Activated CD4-positive, alpha-beta T cell treated with anti-CD3 and anti-CD28 coated beads for 48 hours (primary cell): ENCODE data around the gene SUSD6.

Experiments used
- DNase-seq: peaks from one replicate; pipeline ENCODE4 v3.0.0-alpha.2; 2020

The SUSD6 gene

GRCh38 chr14:69652942-69653684, 41.7 kb downstream of the SUSD6 start:
- DNase-seq, result peak; percentile 54

- DNase-seq, result no peak
These were observed 42.7 kb downstream of the SUSD6 start for GRCh38 chr14:69654116-69654515.

DNA sequence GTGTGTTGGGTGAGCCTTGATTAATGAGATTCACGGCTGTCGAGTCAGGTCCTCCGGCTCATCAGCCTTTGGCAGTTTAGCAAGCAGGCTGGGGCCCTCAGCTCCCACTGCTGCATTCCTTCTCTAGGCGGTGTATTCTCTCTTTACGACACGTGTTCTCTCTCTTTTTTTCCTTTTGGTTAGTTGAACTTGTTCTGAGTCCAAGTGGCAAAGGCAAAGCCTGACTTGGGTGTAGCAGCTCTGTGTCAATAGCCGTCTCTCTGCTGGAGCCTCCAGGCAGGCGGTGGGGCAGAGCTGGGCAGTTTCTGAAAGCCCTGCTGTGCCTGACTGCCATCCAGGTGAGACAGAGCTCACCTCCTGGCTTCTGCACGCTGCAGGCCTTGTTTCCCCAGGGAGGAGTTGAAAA, 46.6 kb downstream of the SUSD6 start:
- DNase-seq, result no peak

DNA sequence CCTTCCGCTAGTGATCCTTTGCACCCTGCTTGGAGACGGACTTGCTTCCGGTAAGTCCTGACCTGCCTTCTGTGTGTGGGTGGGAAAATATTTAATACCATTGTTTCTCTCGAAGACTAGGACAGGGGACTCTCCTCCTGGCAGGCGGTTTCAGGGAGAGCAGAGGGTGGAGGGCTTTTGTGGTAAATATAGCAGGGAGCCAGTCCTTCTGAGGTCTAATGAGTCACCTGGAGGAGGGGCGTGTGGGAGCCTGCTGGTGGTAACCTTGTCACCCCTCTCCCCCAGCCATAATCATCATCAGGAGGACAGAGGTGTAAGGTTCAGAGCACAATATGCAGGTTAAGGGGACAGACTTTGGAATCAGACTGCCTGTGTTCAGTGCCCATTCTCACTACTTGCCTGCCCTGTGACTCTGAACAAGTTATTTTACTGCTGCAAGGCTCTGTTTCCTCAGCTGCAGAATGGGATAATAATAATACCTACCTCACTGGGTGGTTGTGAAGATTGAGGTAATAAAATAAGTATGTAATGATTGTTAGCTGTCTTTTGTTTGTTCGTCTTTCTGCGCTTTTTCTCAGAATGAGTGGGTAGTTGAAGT, 47.4 kb downstream of the SUSD6 start:
- DNase-seq, result peak; percentile 54

DNA sequence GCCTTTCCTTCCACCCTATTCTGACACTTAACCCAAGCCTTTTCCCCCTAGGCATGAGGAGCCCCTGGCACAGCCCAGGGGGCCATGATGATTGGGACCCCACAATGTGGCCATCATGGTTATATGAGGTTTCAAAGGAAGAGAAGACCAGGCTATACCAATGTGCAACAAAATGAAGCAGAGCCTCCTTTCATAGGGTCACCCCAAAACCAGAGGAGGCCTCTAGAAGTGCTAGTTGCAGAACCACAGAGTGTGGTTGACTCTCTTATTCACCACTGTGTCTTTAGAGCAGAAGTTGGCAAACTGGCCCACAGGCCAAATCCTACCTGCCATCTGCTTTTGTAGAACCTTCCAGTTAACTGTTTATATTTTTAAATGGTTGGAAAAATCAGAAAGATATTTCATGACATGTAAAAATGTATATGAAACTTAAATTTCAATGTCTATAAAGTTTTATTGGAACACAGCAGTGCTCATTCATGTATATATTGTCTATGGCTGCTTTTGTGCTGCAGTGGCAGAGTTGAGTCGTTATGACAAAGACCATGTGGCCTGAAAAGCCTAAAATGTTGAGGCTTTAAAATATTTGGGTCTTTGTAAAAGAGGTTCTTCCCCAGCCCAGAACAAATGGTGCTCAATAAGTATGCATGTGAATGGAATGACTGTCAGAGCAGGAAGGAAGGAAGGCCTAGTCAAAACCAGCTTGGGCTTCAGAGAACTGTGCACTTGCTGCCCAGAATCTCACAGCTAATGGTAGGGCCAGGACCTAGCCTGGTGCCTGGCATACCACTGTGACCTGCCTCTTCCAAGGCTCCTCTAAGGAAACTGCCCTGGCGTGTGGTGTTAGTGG, 49.2 kb downstream of the SUSD6 start:
- DNase-seq, result no peak

- no peak for DNase-seq
These were observed 49.8 kb downstream of the SUSD6 start for GRCh38 chr14:69661194-69661537.

DNA sequence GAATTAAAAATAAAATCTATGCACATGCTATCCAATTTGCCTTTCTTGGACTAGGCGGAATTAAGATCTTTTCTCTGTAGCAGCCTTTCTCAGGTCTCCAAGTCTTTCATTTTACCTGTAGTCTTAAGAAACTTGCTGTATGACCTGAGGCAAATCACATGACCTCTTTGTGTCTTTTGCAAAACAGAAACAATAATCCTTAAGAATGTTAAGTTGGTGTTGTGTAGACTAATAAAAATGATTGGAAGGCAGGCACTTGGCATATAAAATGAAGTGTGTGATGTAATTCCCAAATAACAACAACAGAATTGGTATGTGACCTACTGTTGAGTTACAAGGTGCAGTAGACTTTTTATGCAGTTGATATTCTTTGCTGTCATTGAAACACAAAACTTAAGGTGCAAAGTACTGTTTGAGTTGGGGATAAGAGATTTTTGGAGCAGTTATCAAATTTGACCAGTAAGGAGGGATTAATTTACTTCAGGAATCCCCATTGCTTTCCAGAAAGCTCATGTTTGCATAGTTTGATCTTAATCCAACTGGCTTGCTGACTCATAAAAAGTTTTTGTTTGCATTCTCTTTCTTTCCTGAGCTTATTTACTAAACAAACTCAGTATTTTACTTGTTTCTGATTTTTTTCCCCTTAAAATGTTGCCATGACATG, 51.4 kb downstream of the SUSD6 start:
- no peak for DNase-seq

GRCh38 chr14:69663300-69663643, 51.9 kb downstream of the SUSD6 start:
- no peak for DNase-seq

DNA sequence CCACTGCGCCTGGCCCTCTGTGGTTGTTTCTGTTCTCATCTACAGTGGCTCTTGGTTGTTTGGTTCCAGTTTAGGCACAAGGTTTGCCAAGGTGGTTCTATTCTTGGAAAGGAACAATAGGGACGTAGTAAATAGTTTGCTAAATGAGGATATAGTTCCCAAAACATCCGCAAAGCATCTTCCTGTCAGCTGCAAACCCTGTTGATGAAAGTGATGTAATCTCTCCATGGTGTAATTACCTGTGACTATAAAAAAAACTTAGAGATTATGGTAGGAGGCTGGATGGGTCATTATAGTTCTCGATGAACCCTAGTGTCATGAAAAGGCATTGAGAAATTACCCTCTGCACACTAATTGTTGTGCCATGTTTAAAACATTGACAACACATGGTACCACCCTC, 52.9 kb downstream of the SUSD6 start:
- DNase-seq, result no peak

- DNase-seq, result no peak
These were observed 53.6 kb downstream of the SUSD6 start for GRCh38 chr14:69664865-69665526.

- no peak for DNase-seq
These were observed 54.2 kb downstream of the SUSD6 start for GRCh38 chr14:69665631-69666030.

GRCh38 chr14:69666112-69666511, 54.7 kb downstream of the SUSD6 start:
- DNase-seq, result no peak

DNA sequence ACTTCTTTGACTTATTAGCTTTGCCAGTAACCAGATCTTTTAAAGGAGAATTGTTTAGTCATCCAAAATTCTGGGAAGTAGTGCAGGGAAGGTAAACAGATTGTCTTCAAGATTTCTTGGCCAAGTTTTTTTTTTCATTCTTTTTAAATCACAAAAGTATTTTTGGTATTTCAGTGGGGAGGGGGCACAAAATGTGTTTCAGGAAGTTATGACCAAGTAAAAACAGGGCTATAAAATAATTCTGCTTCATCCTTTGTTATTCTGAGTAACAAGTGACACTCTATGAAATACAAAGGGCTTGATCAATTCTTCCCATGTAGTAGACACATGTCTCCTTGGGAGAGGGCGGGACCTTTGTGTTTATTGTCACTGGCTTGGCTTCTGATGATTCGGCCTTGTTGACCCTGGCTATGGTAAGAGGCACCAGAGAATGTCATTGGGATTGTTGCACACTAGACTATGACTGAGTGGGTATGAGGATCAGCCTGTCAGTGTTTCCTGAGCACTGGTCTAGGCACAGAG, 55.4 kb downstream of the SUSD6 start:
- DNase-seq, result no peak

DNA sequence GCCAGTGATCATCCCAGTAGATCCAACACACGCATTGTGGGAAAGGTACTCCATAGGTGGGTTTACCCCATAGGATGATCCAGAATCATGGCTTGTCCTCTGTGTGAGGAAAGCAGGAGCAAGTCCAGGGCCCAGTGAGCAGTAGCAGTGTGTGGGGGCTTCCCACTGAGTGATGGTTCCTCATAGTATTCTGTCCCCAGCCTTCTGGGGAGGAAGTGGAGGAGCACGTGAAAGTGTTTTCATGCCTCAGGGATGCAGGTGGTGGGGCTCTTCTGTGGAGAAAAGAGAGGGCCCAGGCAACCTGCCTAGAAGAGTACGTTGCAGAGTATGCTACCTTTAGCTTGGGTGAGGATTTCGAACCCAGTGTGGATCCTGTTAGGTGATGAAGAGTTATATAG, 56.5 kb downstream of the SUSD6 start:
- no peak for DNase-seq

- no peak for DNase-seq
These were observed 58.0 kb downstream of the SUSD6 start for GRCh38 chr14:69669375-69669774.

DNA sequence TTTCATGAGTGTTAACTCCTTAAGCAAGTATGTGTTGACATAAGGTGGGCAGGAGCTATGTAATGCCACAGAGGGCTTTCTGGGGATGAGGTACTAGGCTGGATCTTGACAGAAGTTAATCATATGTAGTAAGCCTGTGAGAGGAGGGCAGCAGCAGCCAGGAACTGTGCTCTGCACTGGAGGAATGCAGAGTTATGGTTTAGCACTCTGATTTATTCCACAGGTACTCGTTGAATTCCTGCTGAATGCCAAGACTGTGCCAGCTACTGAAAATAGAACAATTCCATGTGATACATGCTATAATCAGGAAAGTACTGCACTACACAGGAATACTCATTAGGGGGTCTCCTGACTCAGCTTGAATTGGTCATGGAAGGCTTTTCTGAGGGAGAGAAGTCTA, 58.7 kb downstream of the SUSD6 start:
- DNase-seq, result no peak

DNA sequence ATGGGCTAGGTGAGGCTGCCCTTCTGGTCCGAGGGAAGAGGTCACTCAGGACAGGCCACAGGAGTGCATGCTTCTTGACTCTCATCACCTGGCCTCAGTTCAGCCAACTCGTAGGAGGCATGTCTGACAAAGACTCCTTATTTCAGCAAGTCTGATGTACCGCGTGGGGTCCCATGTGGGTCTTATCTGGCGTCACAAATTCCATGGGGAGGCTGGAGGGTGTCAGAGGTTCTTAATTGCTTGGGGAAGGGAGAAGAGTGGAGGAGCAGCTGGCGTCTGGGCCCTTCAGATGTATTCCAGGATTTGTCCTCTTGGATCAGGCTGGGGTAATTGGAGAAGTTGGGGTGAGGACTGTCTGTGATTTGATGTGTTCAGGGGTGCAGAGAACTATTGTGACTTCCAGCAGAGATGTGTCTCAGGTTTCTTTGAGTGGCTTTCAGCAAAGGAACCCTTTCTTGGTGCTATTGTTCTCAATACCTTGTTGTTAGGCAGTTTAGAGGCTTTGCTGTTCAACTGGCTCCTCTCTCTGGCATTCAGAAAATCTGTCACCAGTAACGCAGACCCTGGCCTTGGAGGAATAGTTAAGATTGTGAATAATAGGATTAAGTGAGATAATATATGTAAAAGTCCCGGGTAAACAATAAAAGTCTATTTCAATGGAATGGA, 60.1 kb downstream of the SUSD6 start:
- no peak for DNase-seq

DNA sequence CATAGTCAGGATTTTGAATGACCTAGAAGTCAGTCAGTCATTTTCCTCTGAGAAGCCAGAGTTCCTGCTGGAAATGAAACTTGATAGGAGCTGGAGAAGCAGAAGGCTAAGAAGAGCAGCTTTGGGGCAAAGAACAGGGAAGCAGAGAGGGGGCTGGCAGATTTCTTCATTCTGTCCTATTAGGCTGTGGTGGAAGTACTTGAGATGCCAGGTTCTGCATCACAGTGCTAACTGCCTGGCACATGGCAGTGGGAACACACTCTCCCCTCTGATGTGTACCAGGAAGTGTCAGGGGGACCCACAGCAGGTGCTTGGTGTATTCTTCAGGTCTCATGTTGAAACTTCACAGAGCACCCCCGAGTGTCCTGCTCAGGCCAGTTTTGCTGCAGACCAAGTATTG, 61.0 kb downstream of the SUSD6 start:
- no peak for DNase-seq

DNA sequence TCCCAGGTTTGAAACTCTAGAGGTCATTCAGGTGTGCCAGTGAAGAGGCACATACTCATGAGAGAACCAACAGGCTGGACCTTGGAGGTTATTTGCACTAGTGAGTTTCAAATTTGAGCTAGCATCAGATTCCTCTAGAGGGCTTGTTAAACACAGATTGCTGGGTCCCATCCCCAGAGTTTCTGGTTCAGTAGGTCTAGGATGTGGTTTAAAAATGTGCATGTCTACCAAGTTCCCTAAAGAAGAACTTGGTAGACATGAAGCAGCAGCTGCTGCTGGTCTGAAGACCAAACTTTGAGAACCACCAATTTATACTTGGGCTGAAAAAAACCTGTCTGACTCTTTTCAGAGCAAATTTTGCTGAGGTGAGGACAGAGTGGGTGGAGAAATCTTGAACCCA, 61.7 kb downstream of the SUSD6 start:
- no peak for DNase-seq

DNA sequence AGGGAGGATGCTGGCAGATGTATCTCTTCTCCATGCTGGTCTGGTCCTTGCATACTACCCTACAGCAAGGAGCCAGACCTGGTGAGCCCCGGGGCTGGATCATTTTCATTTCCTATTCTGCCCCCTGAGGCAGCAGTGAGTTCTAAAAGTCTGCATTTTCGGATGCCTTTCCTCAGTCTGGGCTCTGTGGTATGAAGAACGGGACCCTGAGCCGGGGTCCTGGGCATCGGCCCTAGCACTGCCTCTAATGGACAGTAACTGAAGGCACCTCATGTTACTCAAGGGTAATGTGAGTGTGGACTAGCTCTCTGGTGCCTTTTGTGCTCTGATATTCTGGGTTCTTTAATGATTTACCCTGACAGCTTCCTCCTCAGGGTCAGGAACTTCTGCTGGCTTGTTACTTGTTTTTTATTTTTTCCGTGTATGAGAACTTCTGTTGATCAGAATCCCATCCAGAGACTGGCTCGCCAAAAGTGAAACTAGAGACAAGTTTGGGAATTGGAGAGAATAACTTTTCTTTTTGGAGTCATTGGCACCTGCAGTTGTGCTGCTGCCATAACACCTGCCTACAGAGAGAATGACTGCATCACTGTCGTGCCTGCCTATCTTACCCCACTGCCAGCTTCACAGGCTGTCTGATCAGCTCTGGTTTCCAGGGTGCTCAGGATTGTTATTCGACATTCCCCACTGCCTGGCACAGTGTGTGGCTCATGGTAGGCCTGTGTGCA, 62.3 kb downstream of the SUSD6 start:
- peak; percentile 41 for DNase-seq

- DNase-seq, result peak; percentile 48
These were observed 63.3 kb downstream of the SUSD6 start for GRCh38 chr14:69674546-69675244.
